ENCODE results near the gene TRIM27. TPM values are rescaled to one million over a fixed set of nuclear protein-coding genes. Genes with fewer than 3 reads are reported as not detected.
"Not testable (repeated sequence)": the region's sequence is repeated elsewhere in the genome, so short reads cannot be mapped to it uniquely, and the experiment has no call there.

The TRIM27 gene
- total RNA-seq: 18.5 TPM

GRCh38 chr6:28923318-28924102 is at the start of gene TRIM27:
TSS of gene TRIM27 (minus strand) at chr6:28923985. CDS start at chr6:28923632, 353 bp downstream.
- H3K9me3 ChIP-seq (ENCODE audit: low read depth, low read length): no peaks in the 10 kb centered on the region
- H3K27me3 ChIP-seq (ENCODE audit: insufficient read depth, low read length): no peaks in the 10 kb centered on the region
- peaks cover 46% of the 10 kb centered on the region for H3K4me1 ChIP-seq (ENCODE audit: insufficient read depth, low read length)
- H3K4me3 ChIP-seq (ENCODE audit: low read length): peak within 1 kb of the TSS; percentile 96

DNA sequence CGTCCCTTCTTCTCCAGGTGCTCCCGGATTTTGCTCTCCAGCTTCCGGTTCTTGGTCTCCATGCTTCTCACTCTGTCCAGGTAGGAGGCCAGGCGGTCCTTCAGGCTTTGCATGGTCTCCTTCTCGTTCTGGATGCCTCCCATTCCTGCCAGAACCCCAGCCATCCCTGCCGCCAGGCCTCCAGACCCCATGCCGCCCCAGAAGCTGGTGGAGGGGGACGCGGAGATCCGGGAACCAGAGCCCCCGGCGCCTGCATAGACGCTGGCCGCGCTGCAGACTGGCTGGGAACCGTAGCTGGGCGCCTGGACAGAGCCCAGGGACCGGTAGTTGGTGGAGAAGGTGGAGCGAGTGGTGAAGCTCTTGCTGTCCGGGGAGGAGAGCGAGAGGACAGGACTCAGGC is 46.3 kb upstream of the TRIM27 start:
- not testable (repeated sequence) for H3K4me1 ChIP-seq (ENCODE audit: insufficient read depth, low read length); H3K4me3 ChIP-seq (ENCODE audit: low read length); H3K27me3 ChIP-seq (ENCODE audit: insufficient read depth, low read length); H3K9me3 ChIP-seq (ENCODE audit: low read depth, low read length)

GRCh38 chr6:28969129-28969528 is 45.3 kb upstream of the TRIM27 start:
- peaks cover 2% of the 10 kb centered on the region for H3K27me3 ChIP-seq (ENCODE audit: insufficient read depth, low read length)
- H3K4me1 ChIP-seq (ENCODE audit: insufficient read depth, low read length): no peaks in the 10 kb centered on the region
- no peaks in the 10 kb centered on the region for H3K9me3 ChIP-seq (ENCODE audit: low read depth, low read length)
- no peak overlapping the region for H3K4me3 ChIP-seq (ENCODE audit: low read length)

- peaks cover 2% of the 10 kb centered on the region for H3K27me3 ChIP-seq (ENCODE audit: insufficient read depth, low read length)
- H3K9me3 ChIP-seq (ENCODE audit: low read depth, low read length): no peaks in the 10 kb centered on the region
Measured at GRCh38 chr6:28968476-28968875, 44.7 kb upstream of the TRIM27 start.

GRCh38 chr6:28965706-28966105 is 41.9 kb upstream of the TRIM27 start:
- Histone ChIP-seq H3K9me3 (ENCODE audit: low read depth, low read length) (no peaks in the 10 kb centered on the region), H3K27me3 (ENCODE audit: insufficient read depth, low read length) (peaks cover 2% of the 10 kb centered on the region), H3K4me3 (ENCODE audit: low read length) (no peak overlapping the region), H3K4me1 (ENCODE audit: insufficient read depth, low read length) (no peaks in the 10 kb centered on the region)

More at GRCh38 chr6:28968476-28968875, 44.7 kb upstream of the TRIM27 start:
- Histone ChIP-seq H3K4me3 (ENCODE audit: low read length) (no peak overlapping the region), H3K4me1 (ENCODE audit: insufficient read depth, low read length) (no peaks in the 10 kb centered on the region)

DNA sequence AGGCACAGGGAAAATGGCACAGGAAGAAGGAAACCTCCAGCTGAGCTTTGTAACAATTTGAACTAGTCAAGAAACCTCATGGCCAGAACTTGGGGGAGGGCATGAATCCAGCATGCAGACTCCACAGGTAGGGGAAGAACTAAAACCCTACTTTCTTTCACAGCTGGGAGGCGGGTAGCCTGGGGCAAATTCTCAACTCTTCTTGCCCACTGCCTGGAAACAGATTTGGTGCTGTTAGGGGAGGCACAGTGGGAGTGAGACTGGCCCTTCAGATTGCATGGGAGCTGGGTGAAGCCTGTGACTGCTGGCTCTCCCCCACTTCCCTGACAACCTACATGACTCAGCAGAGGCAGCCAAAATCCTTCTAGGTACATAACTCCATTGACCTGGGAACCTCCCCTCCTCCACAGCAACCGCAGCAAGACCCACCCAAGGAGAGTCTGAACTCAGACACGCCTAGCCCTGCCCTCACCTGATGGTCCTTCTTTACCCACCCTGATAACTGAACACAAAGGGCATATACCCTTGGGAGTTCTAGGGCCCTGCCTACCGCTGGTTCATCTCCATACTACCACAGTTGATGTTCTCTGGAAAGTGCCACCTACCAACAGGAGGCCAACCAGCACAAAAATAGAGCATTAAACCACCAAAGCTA is 37.2 kb upstream of the TRIM27 start:
- H3K4me1 ChIP-seq (ENCODE audit: insufficient read depth, low read length): no peaks in the 10 kb centered on the region
- no peaks in the 10 kb centered on the region for H3K9me3 ChIP-seq (ENCODE audit: low read depth, low read length)
- H3K27me3 ChIP-seq (ENCODE audit: insufficient read depth, low read length): peaks cover 11% of the 10 kb centered on the region
- no peak overlapping the region for H3K4me3 ChIP-seq (ENCODE audit: low read length)

- H3K4me1 ChIP-seq (ENCODE audit: insufficient read depth, low read length); H3K9me3 ChIP-seq (ENCODE audit: low read depth, low read length); H3K4me3 ChIP-seq (ENCODE audit: low read length): not testable (repeated sequence)
- H3K27me3 ChIP-seq (ENCODE audit: insufficient read depth, low read length): peaks cover 30% of the 10 kb centered on the region
Measured at GRCh38 chr6:28958561-28959243, 34.9 kb upstream of the TRIM27 start.

GRCh38 chr6:28957795-28958314 is 34.1 kb upstream of the TRIM27 start:
- H3K4me3 ChIP-seq (ENCODE audit: low read length); H3K9me3 ChIP-seq (ENCODE audit: low read depth, low read length): not testable (repeated sequence)
- peaks cover 38% of the 10 kb centered on the region for H3K27me3 ChIP-seq (ENCODE audit: insufficient read depth, low read length)
- H3K4me1 ChIP-seq (ENCODE audit: insufficient read depth, low read length): peaks cover 12% of the 10 kb centered on the region

DNA sequence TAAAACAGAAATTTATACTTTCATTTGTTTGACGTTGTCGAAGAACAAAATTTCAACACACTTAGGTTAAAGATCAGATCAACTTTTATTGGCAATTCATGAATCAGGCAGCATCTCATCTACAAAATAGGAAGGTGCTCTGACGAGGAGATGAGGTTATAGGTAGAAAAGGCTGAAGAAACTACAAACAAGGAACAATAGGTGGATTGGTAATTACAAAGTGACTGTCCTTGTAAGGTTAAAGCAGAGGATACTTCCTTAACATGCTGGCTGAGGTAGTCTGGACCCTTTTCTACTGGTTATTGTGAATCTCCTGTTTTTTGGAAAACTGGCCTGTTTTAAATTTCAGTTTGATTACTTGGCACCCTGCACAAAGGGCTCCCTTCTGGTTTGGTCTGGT is 32.5 kb upstream of the TRIM27 start:
- Histone ChIP-seq H3K9me3 (ENCODE audit: low read depth, low read length) (no peaks in the 10 kb centered on the region), H3K4me1 (ENCODE audit: insufficient read depth, low read length) (peaks cover 12% of the 10 kb centered on the region), H3K27me3 (ENCODE audit: insufficient read depth, low read length) (peaks cover 44% of the 10 kb centered on the region)

GRCh38 chr6:28953585-28954258 is 29.9 kb upstream of the TRIM27 start:
- H3K9me3 ChIP-seq (ENCODE audit: low read depth, low read length): no peaks in the 10 kb centered on the region
- peak overlapping the region; percentile 12 for H3K4me3 ChIP-seq (ENCODE audit: low read length)
- H3K27me3 ChIP-seq (ENCODE audit: insufficient read depth, low read length): peaks cover 44% of the 10 kb centered on the region
- peaks cover 12% of the 10 kb centered on the region for H3K4me1 ChIP-seq (ENCODE audit: insufficient read depth, low read length)

More for the DNA sequence above, 32.5 kb upstream of the TRIM27 start:
- H3K4me3 ChIP-seq (ENCODE audit: low read length): no peak overlapping the region

DNA sequence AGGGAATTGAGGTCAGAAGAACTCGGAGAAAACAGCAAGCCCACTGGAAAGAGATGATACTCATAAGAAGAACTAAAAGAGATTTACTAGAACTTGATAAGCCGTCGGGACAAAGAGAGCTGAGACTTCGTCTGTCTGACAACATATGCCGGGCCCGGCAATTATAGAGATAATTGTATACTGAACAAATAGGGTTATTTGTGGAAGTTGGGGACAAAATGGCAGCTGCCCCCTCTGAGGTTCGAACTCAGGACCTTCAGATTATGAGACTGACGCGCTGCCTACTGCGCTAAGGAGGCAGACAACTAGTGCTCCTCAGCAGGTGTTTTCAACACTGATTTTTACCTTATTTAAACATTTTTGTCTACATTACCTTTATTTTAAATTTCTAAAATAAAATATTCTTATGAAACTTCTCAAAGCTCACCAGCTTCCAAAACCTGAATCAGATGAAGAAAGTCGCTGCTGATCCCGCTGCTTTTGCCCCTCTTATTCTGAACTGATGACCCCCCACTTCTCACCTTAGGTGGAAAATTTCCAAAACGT is 29.3 kb upstream of the TRIM27 start:
- H3K4me1 ChIP-seq (ENCODE audit: insufficient read depth, low read length): peaks cover 12% of the 10 kb centered on the region
- H3K9me3 ChIP-seq (ENCODE audit: low read depth, low read length): no peaks in the 10 kb centered on the region
- peaks cover 44% of the 10 kb centered on the region for H3K27me3 ChIP-seq (ENCODE audit: insufficient read depth, low read length)
- H3K4me3 ChIP-seq (ENCODE audit: low read length): peak overlapping the region; percentile 12

DNA sequence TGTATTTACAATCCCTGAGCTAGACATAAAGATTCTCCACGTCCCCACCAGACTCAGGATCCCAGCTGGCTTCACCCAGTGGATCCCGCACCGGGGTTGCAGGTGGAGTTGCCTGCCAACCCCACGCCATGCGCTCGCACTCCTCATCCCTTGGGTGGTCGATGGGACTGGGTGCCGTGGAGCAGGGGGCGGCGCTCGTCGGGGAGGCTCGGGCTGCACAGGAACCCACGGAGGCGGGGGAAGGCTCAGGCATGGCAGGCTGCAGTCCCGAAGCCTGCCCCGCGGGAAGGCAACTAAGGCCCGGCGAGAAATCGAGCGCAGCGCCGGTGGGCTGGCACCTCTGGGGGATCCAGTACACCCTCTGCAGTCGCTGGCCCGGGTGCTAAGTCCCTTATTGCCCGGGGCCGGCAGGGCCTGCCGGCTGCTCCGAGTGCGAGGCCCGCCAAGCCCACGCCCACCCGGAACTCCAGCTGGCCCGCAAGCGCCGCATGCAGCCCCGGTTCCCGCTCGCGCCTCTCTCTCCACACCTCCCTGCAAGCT is 25.9 kb upstream of the TRIM27 start:
- not testable (repeated sequence) for H3K4me3 ChIP-seq (ENCODE audit: low read length); H3K9me3 ChIP-seq (ENCODE audit: low read depth, low read length)
- Histone ChIP-seq H3K27me3 (ENCODE audit: insufficient read depth, low read length) (peaks cover 25% of the 10 kb centered on the region), H3K4me1 (ENCODE audit: insufficient read depth, low read length) (peaks cover 12% of the 10 kb centered on the region)

GRCh38 chr6:28948782-28949486 is 25.1 kb upstream of the TRIM27 start:
- Histone ChIP-seq H3K27me3 (ENCODE audit: insufficient read depth, low read length) (peaks cover 17% of the 10 kb centered on the region), H3K4me1 (ENCODE audit: insufficient read depth, low read length) (peaks cover 11% of the 10 kb centered on the region), H3K4me3 (ENCODE audit: low read length) (no peak overlapping the region)

GRCh38 chr6:28947831-28948270 is 24.1 kb upstream of the TRIM27 start:
- Histone ChIP-seq H3K4me1 (ENCODE audit: insufficient read depth, low read length) (peaks cover 14% of the 10 kb centered on the region), H3K4me3 (ENCODE audit: low read length) (no peak overlapping the region), H3K9me3 (ENCODE audit: low read depth, low read length) (no peaks in the 10 kb centered on the region), H3K27me3 (ENCODE audit: insufficient read depth, low read length) (peaks cover 6% of the 10 kb centered on the region)

More at GRCh38 chr6:28948782-28949486, 25.1 kb upstream of the TRIM27 start:
- no peaks in the 10 kb centered on the region for H3K9me3 ChIP-seq (ENCODE audit: low read depth, low read length)
